ENCODE data around the gene PRSS21.

- TF ChIP-seq EZH2phosphoT487 (IDR thresholded peaks at IDR 0.05; ENCODE audit: borderline replicate concordance, low read depth) (no peak), IRF3 (IDR thresholded peaks at IDR 0.05; ENCODE audit: low read depth, low read length) (no peak), GATA2 (CRISPR knock-in tag; IDR thresholded peaks at IDR 0.05) (no peak), MAX (IDR thresholded peaks at IDR 0.05; ENCODE audit: low read depth) (no peak), CTCF (IDR thresholded peaks at IDR 0.05) (no peak), YY1 (IDR thresholded peaks at IDR 0.05; ENCODE audit: low read depth) (no peak), RAD21 (IDR thresholded peaks at IDR 0.05; ENCODE audit: low read length) (no peak), POLR2AphosphoS5 (IDR thresholded peaks at IDR 0.05; ENCODE audit: low read depth, low read length) (no peak), GABPA (IDR thresholded peaks at IDR 0.05; ENCODE audit: low read depth) (no peak), ZBTB33 (IDR thresholded peaks at IDR 0.05; ENCODE audit: borderline replicate concordance, low read depth) (no peak), JUND (IDR thresholded peaks at IDR 0.05) (no peak), CHD2 (IDR thresholded peaks at IDR 0.05; ENCODE audit: low read length, partially characterized antibody) (no peak)
- TF ChIP-seq, protein P1, sequence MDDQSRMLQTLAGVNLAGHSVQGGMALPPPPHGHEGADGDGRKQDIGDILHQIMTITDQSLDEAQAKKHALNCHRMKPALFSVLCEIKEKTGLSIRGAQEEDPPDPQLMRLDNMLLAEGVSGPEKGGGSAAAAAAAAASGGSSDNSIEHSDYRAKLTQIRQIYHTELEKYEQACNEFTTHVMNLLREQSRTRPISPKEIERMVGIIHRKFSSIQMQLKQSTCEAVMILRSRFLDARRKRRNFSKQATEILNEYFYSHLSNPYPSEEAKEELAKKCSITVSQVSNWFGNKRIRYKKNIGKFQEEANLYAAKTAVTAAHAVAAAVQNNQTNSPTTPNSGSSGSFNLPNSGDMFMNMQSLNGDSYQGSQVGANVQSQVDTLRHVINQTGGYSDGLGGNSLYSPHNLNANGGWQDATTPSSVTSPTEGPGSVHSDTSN (IDR thresholded peaks at IDR 0.05): no peak
Observed at GRCh38 chr16:2827374-2827791, 10.3 kb downstream of the PRSS21 start.
